KMS-11 (cell line): ENCODE measurements around the gene GRM7.

Experiments
- H2AFZ ChIP-seq: fragments of 200-600 bp; sonication (generic); 2 replicates; pipeline ENCODE4 v1.6.1; 2016; ENCODE audit warnings: antibody characterized with exemption, mixed run types, low read depth
- H3K27ac ChIP-seq: fragments of 200-600 bp; sonication (generic); 2 replicates; pipeline ENCODE4 v1.6.1; 2016; ENCODE audit warnings: mild to moderate bottlenecking, mixed run types
- H3K27me3 ChIP-seq: fragments of 200-600 bp; sonication (generic); 2 replicates; pipeline ENCODE4 v1.6.1; 2017; ENCODE audit warnings: mild to moderate bottlenecking, low read depth, mixed run types, moderate library complexity; ENCODE audit not compliant: insufficient read depth
- H3K36me3 ChIP-seq: fragments of 200-600 bp; sonication (generic); 2 replicates; pipeline ENCODE4 v1.6.1; 2017; ENCODE audit warnings: mild to moderate bottlenecking, mixed run types; ENCODE audit not compliant: insufficient read depth
- H3K4me1 ChIP-seq: fragments of 200-600 bp; sonication (generic); 2 replicates; pipeline ENCODE4 v1.6.1; 2016; ENCODE audit warnings: mild to moderate bottlenecking, low read depth, mixed run types; ENCODE audit not compliant: poor library complexity, severe bottlenecking
- H3K4me2 ChIP-seq: fragments of 200-600 bp; sonication (generic); 2 replicates; pipeline ENCODE4 v1.7.0; 2016; ENCODE audit warnings: mild to moderate bottlenecking, mixed run types
- H3K4me3 ChIP-seq: fragments of 200-600 bp; sonication (generic); IDR thresholded peaks from 2 replicates; pipeline ENCODE4 v1.6.1; 2017; ENCODE audit warnings: low read depth, low read length, mixed read lengths; ENCODE audit not compliant: insufficient read depth
- H3K79me2 ChIP-seq: fragments of 200-600 bp; sonication (generic); 2 replicates; pipeline ENCODE4 v1.6.1; 2016; ENCODE audit warnings: low read depth, mixed run types; ENCODE audit not compliant: insufficient read depth
- H3K9ac ChIP-seq: fragments of 200-600 bp; sonication (generic); 2 replicates; pipeline ENCODE4 v1.6.1; 2016; ENCODE audit warnings: mild to moderate bottlenecking, mixed run types
- H4K20me1 ChIP-seq: fragments of 200-600 bp; sonication (generic); 2 replicates; pipeline ENCODE4 v1.6.1; 2016; ENCODE audit warnings: mild to moderate bottlenecking, mixed run types; ENCODE audit not compliant: insufficient read depth
- TF ChIP-seq, protein P1 (sequence below): fragments of 200-600 bp; sonication (generic); conservative IDR thresholded peaks from 2 replicates; pipeline ENCODE4 v1.6.1; 2017; ENCODE audit warnings: low read depth, mild to moderate bottlenecking, antibody characterized with exemption, low read length, moderate library complexity, mixed read lengths

GRM7 gene

DNA sequence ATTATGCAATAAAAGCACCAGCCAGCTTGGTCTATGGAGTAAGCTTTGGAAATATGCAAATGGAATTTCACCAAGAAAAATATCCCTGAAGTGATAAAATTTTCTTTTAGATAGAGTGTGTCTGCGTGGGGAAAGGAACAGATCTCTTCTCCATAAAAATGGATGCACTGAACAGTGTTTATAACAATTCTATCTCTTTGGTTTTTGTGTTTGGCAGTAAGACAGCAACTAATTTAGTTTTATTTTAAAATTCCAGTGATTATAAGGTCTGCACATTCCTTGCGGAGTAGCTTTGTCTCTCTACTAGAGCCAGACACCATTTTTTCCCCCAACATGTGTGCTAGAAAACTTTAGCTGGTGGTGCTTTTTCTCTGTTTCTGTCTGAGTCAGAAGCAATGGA lies 712.4 kb downstream of the GRM7 start:
- TF ChIP-seq, protein P1, sequence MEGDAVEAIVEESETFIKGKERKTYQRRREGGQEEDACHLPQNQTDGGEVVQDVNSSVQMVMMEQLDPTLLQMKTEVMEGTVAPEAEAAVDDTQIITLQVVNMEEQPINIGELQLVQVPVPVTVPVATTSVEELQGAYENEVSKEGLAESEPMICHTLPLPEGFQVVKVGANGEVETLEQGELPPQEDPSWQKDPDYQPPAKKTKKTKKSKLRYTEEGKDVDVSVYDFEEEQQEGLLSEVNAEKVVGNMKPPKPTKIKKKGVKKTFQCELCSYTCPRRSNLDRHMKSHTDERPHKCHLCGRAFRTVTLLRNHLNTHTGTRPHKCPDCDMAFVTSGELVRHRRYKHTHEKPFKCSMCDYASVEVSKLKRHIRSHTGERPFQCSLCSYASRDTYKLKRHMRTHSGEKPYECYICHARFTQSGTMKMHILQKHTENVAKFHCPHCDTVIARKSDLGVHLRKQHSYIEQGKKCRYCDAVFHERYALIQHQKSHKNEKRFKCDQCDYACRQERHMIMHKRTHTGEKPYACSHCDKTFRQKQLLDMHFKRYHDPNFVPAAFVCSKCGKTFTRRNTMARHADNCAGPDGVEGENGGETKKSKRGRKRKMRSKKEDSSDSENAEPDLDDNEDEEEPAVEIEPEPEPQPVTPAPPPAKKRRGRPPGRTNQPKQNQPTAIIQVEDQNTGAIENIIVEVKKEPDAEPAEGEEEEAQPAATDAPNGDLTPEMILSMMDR: no peak
- Histone ChIP-seq H4K20me1 (no peaks in the 10 kb centered on the region), H3K9ac (no peak overlapping the region), H2AFZ (no peak overlapping the region), H3K4me1 (no peaks in the 10 kb centered on the region), H3K4me2 (no peak overlapping the region), H3K4me3 (no peak overlapping the region), H3K79me2 (no peaks in the 10 kb centered on the region), H3K36me3 (no peaks in the 10 kb centered on the region), H3K27ac (no peak overlapping the region), H3K27me3 (no peaks in the 10 kb centered on the region)

DNA sequence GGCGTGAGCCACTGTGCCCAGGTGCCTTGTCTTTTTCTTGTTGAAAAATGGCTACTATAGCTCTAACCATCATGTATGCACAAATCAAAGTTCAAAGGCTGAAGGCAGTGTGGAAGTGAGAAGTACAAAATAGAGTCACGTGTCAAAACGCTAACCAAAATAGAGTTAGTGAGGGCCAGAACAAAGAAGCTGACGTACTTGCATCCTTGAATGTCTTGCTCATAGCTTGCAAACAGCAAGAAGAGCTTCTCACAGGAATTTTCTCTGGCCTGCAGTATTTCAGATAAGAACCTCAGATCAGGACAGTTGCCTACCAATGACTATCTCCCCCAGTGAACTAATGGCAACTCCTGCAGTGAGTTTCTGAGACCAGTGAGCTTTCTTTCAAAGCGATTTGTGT lies 713.5 kb downstream of the GRM7 start:
- no peaks in the 10 kb centered on the region for H3K36me3 ChIP-seq
- H3K9ac ChIP-seq: no peak overlapping the region
- H3K79me2 ChIP-seq: no peaks in the 10 kb centered on the region
- no peak overlapping the region for H3K27ac ChIP-seq
- H4K20me1 ChIP-seq: no peaks in the 10 kb centered on the region
- no peak overlapping the region for H2AFZ ChIP-seq
- TF ChIP-seq, protein P1: no peak
- no peak overlapping the region for H3K4me2 ChIP-seq
- H3K4me3 ChIP-seq: no peak overlapping the region
- no peaks in the 10 kb centered on the region for H3K27me3 ChIP-seq
- H3K4me1 ChIP-seq: no peaks in the 10 kb centered on the region

GRCh38 chr3:7576071-7576470 lies 715.2 kb downstream of the GRM7 start:
- no peaks in the 10 kb centered on the region for H3K36me3 ChIP-seq
- H3K27me3 ChIP-seq: no peaks in the 10 kb centered on the region
- H3K4me2 ChIP-seq: no peak overlapping the region
- no peak overlapping the region for H2AFZ ChIP-seq
- no peaks in the 10 kb centered on the region for H3K4me1 ChIP-seq
- no peaks in the 10 kb centered on the region for H3K79me2 ChIP-seq
- H3K4me3 ChIP-seq: no peak overlapping the region
- no peaks in the 10 kb centered on the region for H4K20me1 ChIP-seq
- no peak overlapping the region for H3K9ac ChIP-seq
- H3K27ac ChIP-seq: no peak overlapping the region
- TF ChIP-seq, protein P1: no peak

DNA sequence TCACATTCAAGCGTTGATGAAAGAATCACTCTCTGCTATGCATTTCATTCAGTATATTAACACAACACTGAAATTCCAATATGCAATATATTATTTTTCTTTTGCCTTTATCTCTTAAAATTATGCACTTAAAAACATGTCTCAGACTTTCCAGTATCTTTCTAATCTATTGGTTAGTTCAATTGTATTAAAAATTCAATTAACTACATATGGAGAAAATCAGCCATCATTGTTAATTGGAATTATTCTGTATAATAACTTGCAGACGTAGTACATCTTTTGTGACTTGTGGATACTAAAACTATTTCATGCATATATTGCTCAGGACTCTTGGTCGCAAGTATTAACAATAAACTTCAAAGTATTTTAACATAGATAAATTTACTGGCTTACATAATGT lies 715.6 kb downstream of the GRM7 start:
- no peak overlapping the region for H2AFZ ChIP-seq
- H4K20me1 ChIP-seq: no peaks in the 10 kb centered on the region
- H3K27me3 ChIP-seq: no peaks in the 10 kb centered on the region
- no peak overlapping the region for H3K4me3 ChIP-seq
- no peak overlapping the region for H3K4me2 ChIP-seq
- TF ChIP-seq, protein P1: no peak
- no peak overlapping the region for H3K27ac ChIP-seq
- H3K4me1 ChIP-seq: no peaks in the 10 kb centered on the region
- H3K79me2 ChIP-seq: no peaks in the 10 kb centered on the region
- H3K36me3 ChIP-seq: no peaks in the 10 kb centered on the region
- no peak overlapping the region for H3K9ac ChIP-seq
